HepG2 (cell line): ENCODE data around the gene MXD3. TPM values are rescaled to one million over a fixed set of nuclear protein-coding genes. Genes with fewer than 3 reads are reported as not detected.

Experiments
- CCAR2 ChIP-seq: fragments of 200-400 bp; formaldehyde crosslinking; optimal IDR thresholded peaks from 2 replicates; pipeline ENCODE3; 2018; ENCODE audit warnings: low read depth, mild to moderate bottlenecking, low read length, moderate library complexity
- NFIC ChIP-seq: IDR thresholded peaks from 2 replicates; pipeline ENCODE4 v1.6.1; 2012; ENCODE audit warnings: mild to moderate bottlenecking, low read length, inconsistent platforms
- SOX6 ChIP-seq, 2 experiments: fragments of 450-650 bp in 1 of 2; sonication (generic) in 1 of 2; formaldehyde crosslinking in 1 of 2; IDR thresholded peaks; 2 replicates each; pipeline versions ENCODE4 v1.4.0 to v1.6.1; 2017 to 2020; ENCODE audit warnings: antibody characterized with exemption in 1 of 2, mild to moderate bottlenecking in 1 of 2, missing genetic modification reagents in 1 of 2
- ZC3H4 ChIP-seq: sonication (generic); formaldehyde crosslinking; IDR thresholded peaks from 2 replicates; pipeline ENCODE4 v1.4.0; 2020; ENCODE audit warnings: missing genetic modification reagents, borderline replicate concordance
- ZKSCAN8 ChIP-seq: IDR thresholded peaks from 2 replicates; pipeline ENCODE4 v1.6.1; 2016; ENCODE audit warnings: borderline replicate concordance, missing genetic modification reagents, missing compliant biosample characterization
- ZNF234 ChIP-seq: sonication (generic); formaldehyde crosslinking; conservative IDR thresholded peaks from 2 replicates; pipeline ENCODE4 v1.5.1; 2020; ENCODE audit warnings: mild to moderate bottlenecking, missing genetic modification reagents
- ZNF567 ChIP-seq: sonication (generic); formaldehyde crosslinking; IDR thresholded peaks from 2 replicates; pipeline ENCODE4 v1.8.1; 2023; ENCODE audit warnings: mild to moderate bottlenecking, missing genetic modification reagents, borderline replicate concordance
- ZNF768 ChIP-seq: sonication (generic); formaldehyde crosslinking; IDR thresholded peaks from 2 replicates; pipeline ENCODE4 v1.4.0; 2020; ENCODE audit warnings: missing genetic modification reagents
- ZNF782 ChIP-seq: sonication (generic); formaldehyde crosslinking; IDR thresholded peaks from 2 replicates; pipeline ENCODE4 v1.4.0; 2020; ENCODE audit warnings: missing genetic modification reagents, mild to moderate bottlenecking, borderline replicate concordance
- polyA plus RNA-seq, 8 experiments: library from polyadenylated mRNA; depleted of rRNA in 3 of 8; stranded (reverse) in 7 of 8; unstranded in 1 of 8; fragments of >200 nt; fragmentation: Illumina TruSeq in 4 of 8; extraction: Trizol in 4 of 8; gene quantifications; 2 replicates each; pipeline versions ENCODE4 v1.2.1 to v1.2.3, GENCODE V29; 2011 to 2016; ENCODE audit warnings: low read depth in 4 of 8, missing spikeins in 1 of 8, mixed read lengths in 1 of 8; ENCODE audit not compliant: insufficient read depth in 1 of 8
- total RNA-seq, 5 experiments: library from RNA; depleted of rRNA; stranded (reverse); fragments of >200 nt; fragmentation: Illumina TruSeq; extraction: Trizol; gene quantifications; 2 replicates each; pipeline ENCODE4 v1.2.3, GENCODE V29; 2016; ENCODE audit warnings: low read depth in 1 of 5
- TF ChIP-seq, protein P1 (sequence below): sonication (generic); formaldehyde crosslinking; IDR thresholded peaks from 2 replicates; pipeline ENCODE4 v1.5.1; 2020; ENCODE audit warnings: mild to moderate bottlenecking, missing genetic modification reagents, borderline replicate concordance
- TF ChIP-seq, protein P2 (sequence below): sonication (generic); formaldehyde crosslinking; IDR thresholded peaks from 2 replicates; pipeline ENCODE4 v1.4.0; 2020; ENCODE audit warnings: low read depth, mild to moderate bottlenecking, missing genetic modification reagents
- TF ChIP-seq, protein P3 (sequence below): sonication (generic); formaldehyde crosslinking; IDR thresholded peaks from 2 replicates; pipeline ENCODE4 v1.4.0; 2020; ENCODE audit warnings: missing genetic modification reagents; ENCODE audit errors: not compliant biosample characterization
- TF ChIP-seq, protein P4 (sequence below): sonication (generic); formaldehyde crosslinking; IDR thresholded peaks from 2 replicates; pipeline ENCODE4 v1.4.0; 2020; ENCODE audit warnings: mild to moderate bottlenecking, missing genetic modification reagents
- TF ChIP-seq, protein P5 (sequence below): sonication (generic); formaldehyde crosslinking; IDR thresholded peaks from 2 replicates; pipeline ENCODE4 v1.4.0; 2020; ENCODE audit warnings: missing genetic modification reagents, borderline replicate concordance

MXD3 gene
- total and polyA plus RNA-seq, 2 of the 13 experiments (the other 11 are each of a cell fraction or from before 2014, with no cell fraction given) = 10.5 to 12.8 TPM

DNA sequence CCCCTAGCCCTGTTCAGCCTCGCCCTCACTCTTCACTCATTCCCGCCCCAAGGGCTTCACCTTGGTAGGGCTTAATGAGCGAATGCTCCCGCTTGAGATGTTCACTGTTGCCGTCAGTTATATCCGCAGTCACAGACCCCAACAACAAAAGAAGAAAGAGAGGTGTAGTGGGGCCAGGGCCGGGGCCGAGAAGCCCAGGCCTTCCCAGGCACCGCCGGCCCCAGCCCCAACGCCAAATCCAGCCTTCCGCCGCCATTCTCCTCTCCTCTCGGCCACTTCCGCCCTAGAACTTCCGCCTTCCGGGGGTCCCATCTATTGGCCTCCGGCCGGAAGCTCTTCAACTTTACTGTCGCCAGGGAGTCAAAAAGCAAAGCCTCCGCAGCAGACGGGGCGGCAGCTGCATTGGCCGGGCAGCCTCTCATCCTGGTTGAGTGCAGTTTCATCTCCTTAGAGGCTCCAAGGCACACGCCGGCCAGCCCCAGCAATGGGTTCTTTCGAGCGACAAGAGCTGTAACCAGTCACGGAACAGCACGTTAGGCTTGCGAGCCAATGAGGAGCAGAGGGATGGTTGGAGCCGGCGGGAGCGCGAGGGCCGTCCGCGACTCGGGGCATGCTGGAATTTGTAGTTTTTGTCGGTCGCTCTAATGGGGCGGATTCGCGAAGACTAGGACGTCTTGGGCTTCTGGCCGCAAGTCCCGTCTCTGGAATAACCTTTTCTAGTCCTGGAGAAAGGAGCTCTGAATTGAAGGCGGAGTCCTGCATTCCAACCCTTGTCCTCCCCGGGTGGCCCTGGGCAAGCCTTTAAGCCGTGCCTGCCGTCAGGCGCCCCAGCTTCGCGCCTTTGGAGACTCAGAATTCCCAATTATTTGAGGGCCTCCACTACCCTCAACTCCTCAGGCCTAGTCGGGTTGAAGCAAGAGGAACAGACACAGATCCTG is 40.0 kb upstream of the MXD3 start, which contains the start of gene LMAN2 (continued):
- TF ChIP-seq, protein P1, sequence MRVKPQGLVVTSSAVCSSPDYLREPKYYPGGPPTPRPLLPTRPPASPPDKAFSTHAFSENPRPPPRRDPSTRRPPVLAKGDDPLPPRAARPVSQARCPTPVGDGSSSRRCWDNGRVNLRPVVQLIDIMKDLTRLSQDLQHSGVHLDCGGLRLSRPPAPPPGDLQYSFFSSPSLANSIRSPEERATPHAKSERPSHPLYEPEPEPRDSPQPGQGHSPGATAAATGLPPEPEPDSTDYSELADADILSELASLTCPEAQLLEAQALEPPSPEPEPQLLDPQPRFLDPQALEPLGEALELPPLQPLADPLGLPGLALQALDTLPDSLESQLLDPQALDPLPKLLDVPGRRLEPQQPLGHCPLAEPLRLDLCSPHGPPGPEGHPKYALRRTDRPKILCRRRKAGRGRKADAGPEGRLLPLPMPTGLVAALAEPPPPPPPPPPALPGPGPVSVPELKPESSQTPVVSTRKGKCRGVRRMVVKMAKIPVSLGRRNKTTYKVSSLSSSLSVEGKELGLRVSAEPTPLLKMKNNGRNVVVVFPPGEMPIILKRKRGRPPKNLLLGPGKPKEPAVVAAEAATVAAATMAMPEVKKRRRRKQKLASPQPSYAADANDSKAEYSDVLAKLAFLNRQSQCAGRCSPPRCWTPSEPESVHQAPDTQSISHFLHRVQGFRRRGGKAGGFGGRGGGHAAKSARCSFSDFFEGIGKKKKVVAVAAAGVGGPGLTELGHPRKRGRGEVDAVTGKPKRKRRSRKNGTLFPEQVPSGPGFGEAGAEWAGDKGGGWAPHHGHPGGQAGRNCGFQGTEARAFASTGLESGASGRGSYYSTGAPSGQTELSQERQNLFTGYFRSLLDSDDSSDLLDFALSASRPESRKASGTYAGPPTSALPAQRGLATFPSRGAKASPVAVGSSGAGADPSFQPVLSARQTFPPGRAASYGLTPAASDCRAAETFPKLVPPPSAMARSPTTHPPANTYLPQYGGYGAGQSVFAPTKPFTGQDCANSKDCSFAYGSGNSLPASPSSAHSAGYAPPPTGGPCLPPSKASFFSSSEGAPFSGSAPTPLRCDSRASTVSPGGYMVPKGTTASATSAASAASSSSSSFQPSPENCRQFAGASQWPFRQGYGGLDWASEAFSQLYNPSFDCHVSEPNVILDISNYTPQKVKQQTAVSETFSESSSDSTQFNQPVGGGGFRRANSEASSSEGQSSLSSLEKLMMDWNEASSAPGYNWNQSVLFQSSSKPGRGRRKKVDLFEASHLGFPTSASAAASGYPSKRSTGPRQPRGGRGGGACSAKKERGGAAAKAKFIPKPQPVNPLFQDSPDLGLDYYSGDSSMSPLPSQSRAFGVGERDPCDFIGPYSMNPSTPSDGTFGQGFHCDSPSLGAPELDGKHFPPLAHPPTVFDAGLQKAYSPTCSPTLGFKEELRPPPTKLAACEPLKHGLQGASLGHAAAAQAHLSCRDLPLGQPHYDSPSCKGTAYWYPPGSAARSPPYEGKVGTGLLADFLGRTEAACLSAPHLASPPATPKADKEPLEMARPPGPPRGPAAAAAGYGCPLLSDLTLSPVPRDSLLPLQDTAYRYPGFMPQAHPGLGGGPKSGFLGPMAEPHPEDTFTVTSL (CRISPR knock-in tag) = no peak
- TF ChIP-seq ZC3H4 (no peak), ZNF234 (CRISPR knock-in tag) (peak; percentile 47; the same call in 1 of the 2 replicates), ZKSCAN8 (CRISPR knock-in tag) (peak; percentile 25; the same call in 1 of the 2 replicates), NFIC (no peak), CCAR2 (no peak), ZNF567 (CRISPR knock-in tag) (no peak), ZNF768 (CRISPR knock-in tag) (peak; percentile 39; the same call in 1 of the 2 replicates), SOX6 (IDR thresholded peaks at IDR 0.05) (no peak), SOX6 (CRISPR knock-in tag; IDR thresholded peaks at IDR 0.05) (no peak; the same call in none of the 2 replicates), ZNF782 (CRISPR knock-in tag) (no peak)
- TF ChIP-seq, protein P2, sequence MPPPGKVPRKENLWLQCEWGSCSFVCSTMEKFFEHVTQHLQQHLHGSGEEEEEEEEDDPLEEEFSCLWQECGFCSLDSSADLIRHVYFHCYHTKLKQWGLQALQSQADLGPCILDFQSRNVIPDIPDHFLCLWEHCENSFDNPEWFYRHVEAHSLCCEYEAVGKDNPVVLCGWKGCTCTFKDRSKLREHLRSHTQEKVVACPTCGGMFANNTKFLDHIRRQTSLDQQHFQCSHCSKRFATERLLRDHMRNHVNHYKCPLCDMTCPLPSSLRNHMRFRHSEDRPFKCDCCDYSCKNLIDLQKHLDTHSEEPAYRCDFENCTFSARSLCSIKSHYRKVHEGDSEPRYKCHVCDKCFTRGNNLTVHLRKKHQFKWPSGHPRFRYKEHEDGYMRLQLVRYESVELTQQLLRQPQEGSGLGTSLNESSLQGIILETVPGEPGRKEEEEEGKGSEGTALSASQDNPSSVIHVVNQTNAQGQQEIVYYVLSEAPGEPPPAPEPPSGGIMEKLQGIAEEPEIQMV (CRISPR knock-in tag) = peak; percentile 28; the same call in 1 of the 2 replicates
- TF ChIP-seq, protein P3, sequence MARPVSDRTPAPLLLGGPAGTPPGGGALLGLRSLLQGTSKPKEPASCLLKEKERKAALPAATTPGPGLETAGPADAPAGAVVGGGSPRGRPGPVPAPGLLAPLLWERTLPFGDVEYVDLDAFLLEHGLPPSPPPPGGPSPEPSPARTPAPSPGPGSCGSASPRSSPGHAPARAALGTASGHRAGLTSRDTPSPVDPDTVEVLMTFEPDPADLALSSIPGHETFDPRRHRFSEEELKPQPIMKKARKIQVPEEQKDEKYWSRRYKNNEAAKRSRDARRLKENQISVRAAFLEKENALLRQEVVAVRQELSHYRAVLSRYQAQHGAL = no peak
- TF ChIP-seq, protein P4, sequence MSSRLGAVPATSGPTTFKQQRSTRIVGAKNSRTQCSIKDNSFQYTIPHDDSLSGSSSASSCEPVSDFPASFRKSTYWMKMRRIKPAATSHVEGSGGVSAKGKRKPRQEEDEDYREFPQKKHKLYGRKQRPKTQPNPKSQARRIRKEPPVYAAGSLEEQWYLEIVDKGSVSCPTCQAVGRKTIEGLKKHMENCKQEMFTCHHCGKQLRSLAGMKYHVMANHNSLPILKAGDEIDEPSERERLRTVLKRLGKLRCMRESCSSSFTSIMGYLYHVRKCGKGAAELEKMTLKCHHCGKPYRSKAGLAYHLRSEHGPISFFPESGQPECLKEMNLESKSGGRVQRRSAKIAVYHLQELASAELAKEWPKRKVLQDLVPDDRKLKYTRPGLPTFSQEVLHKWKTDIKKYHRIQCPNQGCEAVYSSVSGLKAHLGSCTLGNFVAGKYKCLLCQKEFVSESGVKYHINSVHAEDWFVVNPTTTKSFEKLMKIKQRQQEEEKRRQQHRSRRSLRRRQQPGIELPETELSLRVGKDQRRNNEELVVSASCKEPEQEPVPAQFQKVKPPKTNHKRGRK (CRISPR knock-in tag) = no peak
- TF ChIP-seq, protein P5, sequence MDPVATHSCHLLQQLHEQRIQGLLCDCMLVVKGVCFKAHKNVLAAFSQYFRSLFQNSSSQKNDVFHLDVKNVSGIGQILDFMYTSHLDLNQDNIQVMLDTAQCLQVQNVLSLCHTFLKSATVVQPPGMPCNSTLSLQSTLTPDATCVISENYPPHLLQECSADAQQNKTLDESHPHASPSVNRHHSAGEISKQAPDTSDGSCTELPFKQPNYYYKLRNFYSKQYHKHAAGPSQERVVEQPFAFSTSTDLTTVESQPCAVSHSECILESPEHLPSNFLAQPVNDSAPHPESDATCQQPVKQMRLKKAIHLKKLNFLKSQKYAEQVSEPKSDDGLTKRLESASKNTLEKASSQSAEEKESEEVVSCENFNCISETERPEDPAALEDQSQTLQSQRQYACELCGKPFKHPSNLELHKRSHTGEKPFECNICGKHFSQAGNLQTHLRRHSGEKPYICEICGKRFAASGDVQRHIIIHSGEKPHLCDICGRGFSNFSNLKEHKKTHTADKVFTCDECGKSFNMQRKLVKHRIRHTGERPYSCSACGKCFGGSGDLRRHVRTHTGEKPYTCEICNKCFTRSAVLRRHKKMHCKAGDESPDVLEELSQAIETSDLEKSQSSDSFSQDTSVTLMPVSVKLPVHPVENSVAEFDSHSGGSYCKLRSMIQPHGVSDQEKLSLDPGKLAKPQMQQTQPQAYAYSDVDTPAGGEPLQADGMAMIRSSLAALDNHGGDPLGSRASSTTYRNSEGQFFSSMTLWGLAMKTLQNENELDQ = no peak
